Prostate gland (tissue), 2 donors: ENCODE results near the gene BCOR. TPM values are rescaled to one million over a fixed set of nuclear protein-coding genes. Genes with fewer than 3 reads are reported as not detected.

Experiments
- DNase-seq: peaks from one replicate; pipeline ENCODE4 v3.0.0-alpha.2; 2019; ENCODE audit warnings: low spot score
- H3K27ac ChIP-seq, 2 donors: fragments of 200-600 bp; sonication (generic); 2 replicates each; pipeline ENCODE4 v1.5.1; 2017 to 2019
- H3K27me3 ChIP-seq: fragments of 200-600 bp; sonication (generic); replicated peaks from 2 replicates; pipeline ENCODE4 v1.5.1; 2019; ENCODE audit not compliant: insufficient read depth
- H3K36me3 ChIP-seq, 2 donors: fragments of 200-600 bp; sonication (generic); 1 replicate in 1 of 2; 2 replicates in 1 of 2; pipeline versions ENCODE4 v1.5.1 to v1.8.1; 2017 to 2019
- H3K4me1 ChIP-seq: fragments of 200-600 bp; sonication (generic); replicated peaks from 2 replicates; pipeline ENCODE4 v1.5.1; 2019
- H3K4me3 ChIP-seq, 2 donors: fragments of 200-600 bp; sonication (generic); 2 replicates each; pipeline ENCODE4 v1.5.1; 2017 to 2019
- H3K9me3 ChIP-seq: fragments of 200-600 bp; sonication (generic); 2 replicates; pipeline ENCODE4 v1.5.1; 2017
- CTCF ChIP-seq, 4 experiments: fragments of 200-600 bp in 2 of 4; fragments of 450-650 bp in 2 of 4; sonication (generic) in 2 of 4; IDR thresholded peaks; 1 replicate in 3 of 4; 2 replicates in 1 of 4; pipeline ENCODE4 v1.5.1; 2016 to 2019; ENCODE audit warnings: antibody characterized with exemption in 4 of 4, mild to moderate bottlenecking in 2 of 4, moderate library complexity in 2 of 4
- POLR2A ChIP-seq: fragments of 450-650 bp; IDR thresholded peaks from one replicate; pipeline ENCODE4 v1.6.1; 2016; ENCODE audit warnings: antibody characterized with exemption, mild to moderate bottlenecking
- POLR2AphosphoS5 ChIP-seq: sonication (generic); formaldehyde crosslinking; IDR thresholded peaks from one replicate; pipeline ENCODE4 v1.6.1; 2017; ENCODE audit warnings: antibody characterized with exemption
- WGBS: methylation state at CpG from one replicate; pipeline ENCODE4 v1.1.5; 2018; 5-methylcytosine and 5-hydroxymethylcytosine counted together
- intact Hi-C: fragments of 100-400 bp; cut with DNase I; formaldehyde crosslinking; loops from one replicate; pipeline ENCODE4 v1.14.2; 2022
- total RNA-seq, 2 donors: library from RNA; depleted of rRNA; stranded (reverse); fragments of >200 nt; gene quantifications; one replicate each; pipeline ENCODE4 v1.1.0, GENCODE V29; 2016

The BCOR gene
- total RNA-seq, 2 donors from 2014 or later, result 56.2 to 70.8 TPM

- H3K36me3 ChIP-seq, result no peaks in the 10 kb centered on the region
- no peak overlapping the region for H3K4me3 ChIP-seq
- TF ChIP-seq POLR2AphosphoS5, result no peak
- TF ChIP-seq POLR2A, result no peak
- no peak for TF ChIP-seq CTCF (IDR thresholded peaks at IDR 0.05)
- H3K4me1 ChIP-seq, result no peaks in the 10 kb centered on the region
- WGBS, result 80% methylated on average over 1 of the region's 1 CpG
- no peaks in the 10 kb centered on the region for H3K27me3 ChIP-seq
- H3K9me3 ChIP-seq, result no peaks in the 10 kb centered on the region
- no peak overlapping the region for H3K27ac ChIP-seq
- intact Hi-C loops, result no loop called here
- DNase-seq, result no peak
These were observed 43.0 kb downstream of the BCOR start for GRCh38 chrX:40054793-40055192.

GRCh38 chrX:40050532-40050931, 47.2 kb downstream of the BCOR start:
- no peak overlapping the region for H3K4me3 ChIP-seq
- no peak for TF ChIP-seq POLR2A
- no peak for TF ChIP-seq CTCF (IDR thresholded peaks at IDR 0.05)
- no peak for TF ChIP-seq POLR2AphosphoS5
- intact Hi-C loops, result no loop called here
- H3K4me1 ChIP-seq, result no peaks in the 10 kb centered on the region
- H3K9me3 ChIP-seq, result no peaks in the 10 kb centered on the region
- H3K27ac ChIP-seq, result no peak overlapping the region
- no peaks in the 10 kb centered on the region for H3K27me3 ChIP-seq
- 100% methylated on average over 1 of the region's 1 CpG for WGBS
- H3K36me3 ChIP-seq, result no peaks in the 10 kb centered on the region
- no peak for DNase-seq

- no peaks in the 10 kb centered on the region for H3K9me3 ChIP-seq
- no peak for DNase-seq
- intact Hi-C loops, result no loop called here
- H3K4me3 ChIP-seq, result no peak overlapping the region
- WGBS, result 96% methylated on average over 7 of the region's 7 CpGs
- H3K27me3 ChIP-seq, result no peaks in the 10 kb centered on the region
- no peaks in the 10 kb centered on the region for H3K36me3 ChIP-seq
- no peak overlapping the region for H3K27ac ChIP-seq
- TF ChIP-seq POLR2A, result no peak
- H3K4me1 ChIP-seq, result no peaks in the 10 kb centered on the region
These were observed 48.6 kb downstream of the BCOR start for GRCh38 chrX:40049084-40049641.

GRCh38 chrX:40047485-40047884, 50.3 kb downstream of the BCOR start:
- no peak for DNase-seq
- Histone ChIP-seq H3K4me3 (no peak overlapping the region), H3K4me1 (no peaks in the 10 kb centered on the region), H3K9me3 (no peaks in the 10 kb centered on the region), H3K27ac (no peak overlapping the region), H3K36me3 (no peaks in the 10 kb centered on the region), H3K27me3 (no peaks in the 10 kb centered on the region)
- TF ChIP-seq POLR2AphosphoS5 (no peak), CTCF (IDR thresholded peaks at IDR 0.05) (no peak), POLR2A (no peak)
- intact Hi-C loops, result no loop called here

- H3K9me3 ChIP-seq, result no peaks in the 10 kb centered on the region
- WGBS, result 85% methylated on average over 3 of the region's 3 CpGs
- no peak for DNase-seq
- H3K27me3 ChIP-seq, result no peaks in the 10 kb centered on the region
- TF ChIP-seq CTCF (IDR thresholded peaks at IDR 0.05), result no peak
- TF ChIP-seq POLR2AphosphoS5, result no peak
- TF ChIP-seq POLR2A, result no peak
- no peaks in the 10 kb centered on the region for H3K4me1 ChIP-seq
- no peaks in the 10 kb centered on the region for H3K36me3 ChIP-seq
- intact Hi-C loops, result no loop called here
- no peak overlapping the region for H3K4me3 ChIP-seq
- no peak overlapping the region for H3K27ac ChIP-seq
These were observed 53.9 kb downstream of the BCOR start for GRCh38 chrX:40043895-40044294.
